SK-N-SH treated with all-trans-retinoic acid at 6 μM for 48 hours (cell line): ENCODE results near the gene BIRC3.
A peak's percentile ranks its signal among the peaks of the same experiment; 100 is the strongest.

Experiments
- ATAC-seq: fragments of 200-7000 bp; cut with Tn5 transposase; 3 replicates; pipeline ENCODE4 v1.9.1; 2020; ENCODE audit warnings: mild to moderate bottlenecking, moderate library complexity
- ARNTL ChIP-seq: fragments of 450-650 bp; formaldehyde crosslinking; IDR thresholded peaks from 2 replicates; pipeline ENCODE4 v1.5.0; 2020; ENCODE audit warnings: low read depth, mild to moderate bottlenecking, moderate library complexity, borderline replicate concordance
- BACH2 ChIP-seq: fragments of 250-450 bp; sonication (Bioruptor Pico); IDR thresholded peaks from 2 replicates; pipeline ENCODE4 v1.9.0; 2021; ENCODE audit warnings: mild to moderate bottlenecking, borderline replicate concordance
- CSRNP3 ChIP-seq: fragments of 250-450 bp; sonication (Bioruptor Pico); IDR thresholded peaks from 2 replicates; pipeline ENCODE4 v1.5.1; 2021; ENCODE audit warnings: mild to moderate bottlenecking, moderate library complexity
- ESRRG ChIP-seq: fragments of 250-450 bp; sonication (Bioruptor Pico); IDR thresholded peaks from 2 replicates; pipeline ENCODE4 v1.6.1; 2021; ENCODE audit warnings: mild to moderate bottlenecking
- GLIS3 ChIP-seq: fragments of 250-450 bp; sonication (Bioruptor Pico); IDR thresholded peaks from 2 replicates; pipeline ENCODE4 v1.5.0; 2020; ENCODE audit warnings: mild to moderate bottlenecking, moderate library complexity
- ISL1 ChIP-seq: fragments of 250-450 bp; sonication (Bioruptor Pico); IDR thresholded peaks from 2 replicates; pipeline ENCODE4 v2.1.2; 2022; ENCODE audit warnings: mild to moderate bottlenecking, moderate library complexity
- OSR1 ChIP-seq: fragments of 250-450 bp; sonication (Bioruptor Pico); IDR thresholded peaks from 2 replicates; pipeline ENCODE4 v1.8.0; 2022; ENCODE audit warnings: moderate library complexity, mild to moderate bottlenecking, inconsistent platforms
- POU6F1 ChIP-seq: fragments of 250-450 bp; sonication (Bioruptor Pico); IDR thresholded peaks from 2 replicates; pipeline ENCODE4 v1.8.0; 2021; ENCODE audit warnings: low read depth, mild to moderate bottlenecking, moderate library complexity, borderline replicate concordance
- PPARA ChIP-seq: fragments of 250-450 bp; sonication (Bioruptor Pico); IDR thresholded peaks from 2 replicates; pipeline ENCODE4 v1.5.0; 2020; ENCODE audit warnings: mild to moderate bottlenecking, borderline replicate concordance
- RARB ChIP-seq: fragments of 250-450 bp; sonication (Bioruptor Pico); IDR thresholded peaks from 2 replicates; pipeline ENCODE4 v1.8.0; 2021; ENCODE audit warnings: mild to moderate bottlenecking, moderate library complexity
- SNAI2 ChIP-seq: fragments of 250-450 bp; sonication (Bioruptor Pico); IDR thresholded peaks from 2 replicates; pipeline ENCODE4 v1.5.0; 2020; ENCODE audit warnings: mild to moderate bottlenecking, moderate library complexity
- TCF4 ChIP-seq: fragments of 250-450 bp; sonication (Bioruptor Pico); IDR thresholded peaks from 2 replicates; pipeline ENCODE4 v1.8.0; 2021; ENCODE audit warnings: mild to moderate bottlenecking, moderate library complexity, borderline replicate concordance
- TOX ChIP-seq: fragments of 250-450 bp; sonication (Bioruptor Pico); IDR thresholded peaks from 2 replicates; pipeline ENCODE4 v1.8.0; 2021; ENCODE audit warnings: mild to moderate bottlenecking, moderate library complexity, borderline replicate concordance
- ZC3H10 ChIP-seq: fragments of 250-450 bp; sonication (Bioruptor Pico); IDR thresholded peaks from 2 replicates; pipeline ENCODE4 v1.5.1; 2021; ENCODE audit warnings: mild to moderate bottlenecking, moderate library complexity
- ZFP3 ChIP-seq: fragments of 250-450 bp; sonication (Bioruptor Pico); IDR thresholded peaks from 2 replicates; pipeline ENCODE4 v1.5.0; 2020; ENCODE audit warnings: mild to moderate bottlenecking, moderate library complexity
- ZFP30 ChIP-seq: fragments of 450-650 bp; formaldehyde crosslinking; IDR thresholded peaks from 2 replicates; pipeline ENCODE4 v1.5.0; 2022; ENCODE audit warnings: mild to moderate bottlenecking, moderate library complexity
- ZNF565 ChIP-seq: fragments of 450-650 bp; formaldehyde crosslinking; conservative IDR thresholded peaks from 2 replicates; pipeline ENCODE4 v1.5.0; 2020; ENCODE audit warnings: low read depth, mild to moderate bottlenecking, moderate library complexity
- ZNF70 ChIP-seq: fragments of 450-650 bp; formaldehyde crosslinking; IDR thresholded peaks from 2 replicates; pipeline ENCODE4 v1.5.0; 2020; ENCODE audit warnings: mild to moderate bottlenecking, moderate library complexity
- ZNF8 ChIP-seq: fragments of 450-650 bp; formaldehyde crosslinking; IDR thresholded peaks from 2 replicates; pipeline ENCODE4 v1.5.0; 2020; ENCODE audit warnings: mild to moderate bottlenecking, moderate library complexity
- TF ChIP-seq, protein P1 (sequence below): fragments of 250-450 bp; sonication (Bioruptor Pico); IDR thresholded peaks from 2 replicates; pipeline ENCODE4 v1.5.0; 2020; ENCODE audit warnings: mild to moderate bottlenecking, moderate library complexity
- TF ChIP-seq, protein P2 (sequence below): fragments of 250-450 bp; sonication (Bioruptor Pico); IDR thresholded peaks from 2 replicates; pipeline ENCODE4 v1.5.1; 2020; ENCODE audit warnings: low read depth, mild to moderate bottlenecking, moderate library complexity

The BIRC3 gene

GRCh38 chr11:102272047-102272824 is 45.0 kb upstream of the BIRC3 start:
- ATAC-seq: no peak
- no peak for TF ChIP-seq ARNTL (CRISPR knock-in tag)

GRCh38 chr11:102274628-102275027 is 42.7 kb upstream of the BIRC3 start:
- TF ChIP-seq POU6F1 (CRISPR knock-in tag) (no peak), SNAI2 (no peak), ZFP30 (no peak), ZNF70 (CRISPR knock-in tag) (no peak)
- TF ChIP-seq, all 23 proteins: peak for 0
- no peak for ATAC-seq

DNA sequence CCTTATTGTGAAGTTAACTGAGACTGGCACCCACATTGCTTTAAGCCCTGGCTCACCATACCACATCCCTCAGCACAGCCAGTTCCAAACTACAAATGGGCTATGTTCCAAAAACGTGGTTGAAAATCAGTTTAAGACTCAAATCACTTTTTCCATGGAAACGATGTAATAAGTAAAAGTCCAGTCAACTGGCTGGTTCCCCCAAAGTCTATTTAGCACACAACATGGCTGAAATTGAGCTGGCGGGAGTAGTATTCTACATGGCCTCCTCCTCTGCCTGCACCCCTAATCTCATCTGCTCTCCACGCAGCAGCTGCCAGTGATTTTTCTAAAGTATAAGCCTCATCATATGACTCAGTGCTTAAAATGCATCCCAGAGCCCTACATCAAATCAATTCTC is 40.9 kb upstream of the BIRC3 start:
- no peak for TF ChIP-seq ISL1 (CRISPR knock-in tag)
- TF ChIP-seq ZNF565 (CRISPR knock-in tag): no peak
- TF ChIP-seq GLIS3 (CRISPR knock-in tag): no peak
- TF ChIP-seq ZNF70 (CRISPR knock-in tag): no peak
- TF ChIP-seq RARB (CRISPR knock-in tag): no peak
- TF ChIP-seq SNAI2: no peak
- no peak for TF ChIP-seq ZFP30
- no peak for TF ChIP-seq CSRNP3
- ATAC-seq: peak; percentile 76

DNA sequence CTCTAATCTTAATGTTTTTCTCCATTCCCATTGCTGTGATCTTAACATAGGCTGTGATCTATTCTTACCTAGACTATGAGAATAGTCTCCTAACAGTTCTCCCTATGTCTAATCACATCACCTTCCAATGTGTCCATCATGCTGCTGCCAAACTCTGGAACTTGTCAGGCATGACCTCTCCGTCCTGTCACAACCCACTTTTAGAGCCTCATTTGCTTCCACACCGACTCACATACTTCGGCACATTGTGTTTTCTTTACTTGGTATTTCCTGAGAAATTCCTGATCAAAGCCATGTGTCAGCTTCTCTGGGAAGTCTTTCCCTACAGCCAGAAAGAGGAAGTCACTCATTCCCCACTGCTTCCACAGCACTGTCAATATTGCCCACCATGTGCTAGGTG is 40.5 kb upstream of the BIRC3 start:
- ATAC-seq: peak; percentile 53
- TF ChIP-seq SNAI2: no peak
- no peak for TF ChIP-seq ZFP3 (CRISPR knock-in tag)
- no peak for TF ChIP-seq TCF4 (CRISPR knock-in tag)
- TF ChIP-seq, protein P1, sequence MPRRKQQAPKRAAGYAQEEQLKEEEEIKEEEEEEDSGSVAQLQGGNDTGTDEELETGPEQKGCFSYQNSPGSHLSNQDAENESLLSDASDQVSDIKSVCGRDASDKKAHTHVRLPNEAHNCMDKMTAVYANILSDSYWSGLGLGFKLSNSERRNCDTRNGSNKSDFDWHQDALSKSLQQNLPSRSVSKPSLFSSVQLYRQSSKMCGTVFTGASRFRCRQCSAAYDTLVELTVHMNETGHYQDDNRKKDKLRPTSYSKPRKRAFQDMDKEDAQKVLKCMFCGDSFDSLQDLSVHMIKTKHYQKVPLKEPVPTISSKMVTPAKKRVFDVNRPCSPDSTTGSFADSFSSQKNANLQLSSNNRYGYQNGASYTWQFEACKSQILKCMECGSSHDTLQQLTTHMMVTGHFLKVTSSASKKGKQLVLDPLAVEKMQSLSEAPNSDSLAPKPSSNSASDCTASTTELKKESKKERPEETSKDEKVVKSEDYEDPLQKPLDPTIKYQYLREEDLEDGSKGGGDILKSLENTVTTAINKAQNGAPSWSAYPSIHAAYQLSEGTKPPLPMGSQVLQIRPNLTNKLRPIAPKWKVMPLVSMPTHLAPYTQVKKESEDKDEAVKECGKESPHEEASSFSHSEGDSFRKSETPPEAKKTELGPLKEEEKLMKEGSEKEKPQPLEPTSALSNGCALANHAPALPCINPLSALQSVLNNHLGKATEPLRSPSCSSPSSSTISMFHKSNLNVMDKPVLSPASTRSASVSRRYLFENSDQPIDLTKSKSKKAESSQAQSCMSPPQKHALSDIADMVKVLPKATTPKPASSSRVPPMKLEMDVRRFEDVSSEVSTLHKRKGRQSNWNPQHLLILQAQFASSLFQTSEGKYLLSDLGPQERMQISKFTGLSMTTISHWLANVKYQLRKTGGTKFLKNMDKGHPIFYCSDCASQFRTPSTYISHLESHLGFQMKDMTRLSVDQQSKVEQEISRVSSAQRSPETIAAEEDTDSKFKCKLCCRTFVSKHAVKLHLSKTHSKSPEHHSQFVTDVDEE (CRISPR knock-in tag): no peak
- no peak for TF ChIP-seq ZC3H10
- no peak for TF ChIP-seq ARNTL (CRISPR knock-in tag)
- TF ChIP-seq ZNF8: no peak
- TF ChIP-seq ESRRG (CRISPR knock-in tag): no peak
- TF ChIP-seq, protein P2, sequence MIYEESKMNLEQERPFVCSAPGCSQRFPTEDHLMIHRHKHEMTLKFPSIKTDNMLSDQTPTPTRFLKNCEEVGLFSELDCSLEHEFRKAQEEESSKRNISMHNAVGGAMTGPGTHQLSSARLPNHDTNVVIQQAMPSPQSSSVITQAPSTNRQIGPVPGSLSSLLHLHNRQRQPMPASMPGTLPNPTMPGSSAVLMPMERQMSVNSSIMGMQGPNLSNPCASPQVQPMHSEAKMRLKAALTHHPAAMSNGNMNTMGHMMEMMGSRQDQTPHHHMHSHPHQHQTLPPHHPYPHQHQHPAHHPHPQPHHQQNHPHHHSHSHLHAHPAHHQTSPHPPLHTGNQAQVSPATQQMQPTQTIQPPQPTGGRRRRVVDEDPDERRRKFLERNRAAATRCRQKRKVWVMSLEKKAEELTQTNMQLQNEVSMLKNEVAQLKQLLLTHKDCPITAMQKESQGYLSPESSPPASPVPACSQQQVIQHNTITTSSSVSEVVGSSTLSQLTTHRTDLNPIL (CRISPR knock-in tag): no peak
- TF ChIP-seq ZNF70 (CRISPR knock-in tag): no peak
- TF ChIP-seq GLIS3 (CRISPR knock-in tag): no peak
- TF ChIP-seq PPARA (CRISPR knock-in tag): no peak
- no peak for TF ChIP-seq RARB (CRISPR knock-in tag)
- no peak for TF ChIP-seq OSR1
- no peak for TF ChIP-seq BACH2 (CRISPR knock-in tag)
- no peak for TF ChIP-seq CSRNP3
- TF ChIP-seq ZNF565 (CRISPR knock-in tag): no peak
- TF ChIP-seq TOX (CRISPR knock-in tag): no peak
